ENCODE data around the gene TMEM79.
A peak's percentile ranks its signal among the peaks of the same experiment; 100 is the strongest.

TMEM79 gene

DNA sequence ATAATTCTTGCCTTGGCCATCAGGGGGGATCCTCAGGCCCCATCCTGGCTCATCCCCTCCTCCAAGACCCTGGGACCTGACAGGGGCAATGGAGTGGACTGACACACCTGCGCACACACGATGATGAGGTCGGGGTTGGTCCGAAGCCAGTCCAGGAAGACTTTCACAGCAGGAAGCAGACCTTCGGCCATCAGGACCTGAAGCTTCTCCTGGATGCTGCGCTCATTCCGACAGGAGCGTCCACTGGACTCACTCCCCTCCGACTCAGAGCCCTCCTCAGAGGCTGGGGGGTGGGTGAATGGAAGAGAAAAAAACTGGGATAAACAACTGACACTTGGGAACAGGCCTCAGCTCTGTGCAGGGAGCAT, 20.9 kb upstream of the TMEM79 start:
- no peak for DNase-seq

DNA sequence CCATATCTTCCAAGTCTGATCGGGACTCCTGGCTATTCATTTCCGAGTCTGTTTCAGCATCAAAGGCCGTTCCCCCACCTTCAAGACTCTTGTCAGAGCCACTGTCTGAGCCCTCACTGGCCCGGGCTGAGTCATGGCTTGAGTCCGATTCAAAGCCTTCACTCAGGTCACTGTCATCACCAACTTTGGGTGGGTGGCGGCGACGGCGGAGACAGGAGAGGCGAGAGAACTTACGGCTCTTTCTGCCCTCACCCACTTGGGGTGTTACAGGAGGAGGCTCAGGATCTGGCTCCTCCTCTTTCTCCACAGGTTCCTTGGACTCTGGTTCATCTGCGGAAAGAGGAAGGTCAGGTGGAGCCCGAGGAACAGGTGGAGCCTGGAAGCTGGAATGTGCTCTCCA, 18.1 kb upstream of the TMEM79 start:
- DNase-seq, result no peak

DNA sequence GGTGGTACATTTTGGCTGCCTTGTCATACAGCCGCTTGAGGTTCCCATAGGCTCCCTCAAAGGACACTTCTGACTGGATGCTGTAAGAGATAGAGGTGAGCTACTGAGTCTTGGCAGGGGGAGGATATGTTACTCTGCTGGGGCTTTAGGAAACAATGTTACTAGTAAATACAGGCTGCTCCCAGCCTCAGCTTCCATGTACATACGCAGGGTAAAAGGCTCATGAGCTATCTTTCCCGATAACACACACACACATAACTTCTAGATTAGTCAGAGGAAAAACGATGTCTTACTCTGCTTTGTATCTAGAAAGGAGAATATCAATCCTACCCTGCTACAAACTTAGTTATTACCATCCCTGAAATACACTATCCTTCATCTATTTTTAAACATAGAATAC, 15.8 kb upstream of the TMEM79 start:
- no peak for DNase-seq

DNA sequence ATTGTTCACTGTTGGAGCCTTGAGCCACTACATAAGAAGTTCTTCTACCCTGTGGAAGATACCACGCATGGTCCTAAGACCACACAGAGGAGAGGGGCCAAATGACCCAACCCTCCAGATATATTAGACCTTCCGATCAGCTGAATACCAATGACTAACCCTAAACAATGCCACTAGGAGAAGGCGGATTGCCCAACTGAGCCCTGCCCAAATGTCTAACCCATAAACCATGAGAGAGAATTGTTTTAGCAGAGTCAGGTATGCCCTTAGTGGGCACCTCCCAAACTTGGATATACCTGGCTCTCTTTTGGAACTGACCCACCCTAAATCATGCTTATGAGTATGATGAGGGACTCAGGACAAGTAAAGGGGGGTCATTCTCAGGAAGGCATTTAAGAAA, 13.8 kb upstream of the TMEM79 start:
- DNase-seq, result no peak

DNA sequence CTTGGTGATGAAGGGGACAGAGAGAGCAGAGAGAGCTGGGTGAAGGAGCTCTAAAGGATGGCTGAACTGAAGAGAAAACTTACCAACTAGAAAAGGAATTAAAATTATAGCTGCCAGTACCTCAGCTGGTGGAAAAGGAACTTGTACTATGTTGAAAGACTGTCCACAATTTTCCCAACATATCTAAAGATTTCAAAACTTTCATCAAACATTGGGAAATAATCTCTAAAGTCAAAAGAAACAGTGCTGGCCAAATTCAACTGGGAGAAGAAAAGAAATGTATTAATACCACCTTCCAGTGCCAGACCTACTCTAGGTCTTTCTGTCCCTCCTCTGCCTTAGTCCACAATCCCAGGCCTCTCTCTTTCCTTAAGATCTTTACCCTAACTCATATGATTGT, 7.6 kb upstream of the TMEM79 start:
- no peak for DNase-seq

DNA sequence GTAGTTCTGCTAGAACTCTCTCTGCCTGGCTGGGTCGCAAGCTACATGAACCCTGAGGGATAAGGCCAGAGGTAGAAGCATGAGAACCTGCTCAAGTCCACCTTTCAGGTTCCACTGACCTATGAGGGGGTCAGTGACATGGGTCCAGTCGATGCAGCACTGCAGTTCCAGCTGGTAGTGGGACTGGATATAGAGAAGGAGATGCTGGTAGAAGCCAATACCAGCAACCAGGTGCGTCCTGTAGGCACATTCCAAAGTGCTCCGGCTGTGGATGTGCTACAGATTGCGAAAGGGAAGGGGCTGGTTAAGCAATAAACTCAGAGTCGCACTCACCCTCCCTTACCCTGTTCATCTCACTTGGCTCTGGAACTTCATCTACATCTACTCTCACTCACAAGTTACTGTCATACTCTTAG, 7.2 kb upstream of the TMEM79 start:
- DNase-seq, result no peak

DNA sequence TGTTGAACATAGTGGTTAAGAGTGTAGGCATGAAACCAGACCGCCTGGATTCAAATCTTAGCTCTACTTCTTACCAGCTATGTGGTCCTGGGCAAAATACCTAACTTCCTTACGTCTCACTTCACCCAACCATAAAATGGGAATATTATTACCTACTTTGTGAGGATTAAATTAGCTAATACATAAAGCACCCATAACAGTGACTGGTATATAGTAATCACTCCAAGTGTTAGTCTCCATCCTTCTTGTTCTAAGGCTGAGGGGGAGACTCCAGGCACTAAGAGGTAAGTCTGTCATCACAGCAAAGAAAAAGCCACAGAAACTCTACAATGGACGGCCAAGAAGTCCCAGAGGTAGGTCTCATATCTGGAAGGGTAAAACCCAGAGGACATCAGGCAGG, 4.3 kb upstream of the TMEM79 start:
- no peak for DNase-seq

DNA sequence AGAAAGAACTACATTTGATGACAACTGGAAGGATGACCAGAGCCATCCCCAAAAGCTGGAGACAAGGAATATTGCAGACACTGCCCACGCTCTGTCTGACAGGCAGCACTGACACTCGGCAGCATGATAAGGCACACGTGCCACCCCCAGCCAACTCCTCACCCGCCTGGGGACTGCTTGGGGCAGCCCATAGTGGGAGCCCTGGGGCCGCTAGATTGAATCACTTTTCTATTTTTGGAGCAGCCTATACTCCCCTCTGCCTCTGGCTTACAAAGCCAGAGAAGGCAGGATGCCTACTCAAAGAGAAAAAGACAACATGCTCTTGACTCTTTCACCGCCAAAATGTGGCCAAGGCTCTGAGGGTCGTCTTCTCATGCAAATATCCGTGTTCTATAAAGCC, 2.8 kb upstream of the TMEM79 start:
- DNase-seq, result no peak

DNA sequence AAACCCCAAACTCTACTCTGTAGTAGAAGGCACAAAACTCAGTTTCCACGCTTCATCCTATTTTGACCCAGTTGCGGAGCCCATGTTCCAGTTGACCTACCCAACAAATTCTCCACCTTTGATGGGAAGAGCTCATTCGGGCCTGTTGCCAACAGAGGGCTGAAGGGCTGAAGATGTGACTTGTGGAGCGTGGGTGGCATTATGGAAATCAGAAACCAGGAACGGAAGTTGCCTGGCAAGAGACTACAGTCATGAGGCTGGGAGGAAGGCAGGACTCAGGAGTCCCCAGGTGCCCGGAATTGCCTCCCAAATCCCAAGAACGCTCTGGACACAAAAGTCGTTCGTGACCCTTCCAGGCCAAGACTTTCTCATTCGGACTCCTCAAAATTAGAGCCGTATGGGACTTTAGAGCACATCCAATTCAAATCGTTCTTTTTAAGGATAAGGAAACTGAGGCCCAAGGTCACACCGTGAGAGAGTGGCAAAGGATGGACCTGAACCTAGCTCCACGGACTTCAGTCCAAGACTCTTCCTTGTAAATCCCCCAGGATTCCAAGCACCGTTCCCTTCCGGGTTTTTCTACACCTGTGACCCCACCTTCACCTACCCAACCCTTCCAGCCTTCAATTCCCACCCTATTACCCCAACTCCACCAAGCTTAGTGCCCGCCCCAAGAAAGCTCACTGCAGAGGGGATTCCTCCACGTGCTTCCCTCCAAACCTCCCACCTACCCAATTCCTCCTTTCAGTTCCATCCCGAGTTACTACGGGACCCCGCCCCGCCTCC, 2.2 kb upstream of the TMEM79 start:
- DNase-seq, result no peak

DNA sequence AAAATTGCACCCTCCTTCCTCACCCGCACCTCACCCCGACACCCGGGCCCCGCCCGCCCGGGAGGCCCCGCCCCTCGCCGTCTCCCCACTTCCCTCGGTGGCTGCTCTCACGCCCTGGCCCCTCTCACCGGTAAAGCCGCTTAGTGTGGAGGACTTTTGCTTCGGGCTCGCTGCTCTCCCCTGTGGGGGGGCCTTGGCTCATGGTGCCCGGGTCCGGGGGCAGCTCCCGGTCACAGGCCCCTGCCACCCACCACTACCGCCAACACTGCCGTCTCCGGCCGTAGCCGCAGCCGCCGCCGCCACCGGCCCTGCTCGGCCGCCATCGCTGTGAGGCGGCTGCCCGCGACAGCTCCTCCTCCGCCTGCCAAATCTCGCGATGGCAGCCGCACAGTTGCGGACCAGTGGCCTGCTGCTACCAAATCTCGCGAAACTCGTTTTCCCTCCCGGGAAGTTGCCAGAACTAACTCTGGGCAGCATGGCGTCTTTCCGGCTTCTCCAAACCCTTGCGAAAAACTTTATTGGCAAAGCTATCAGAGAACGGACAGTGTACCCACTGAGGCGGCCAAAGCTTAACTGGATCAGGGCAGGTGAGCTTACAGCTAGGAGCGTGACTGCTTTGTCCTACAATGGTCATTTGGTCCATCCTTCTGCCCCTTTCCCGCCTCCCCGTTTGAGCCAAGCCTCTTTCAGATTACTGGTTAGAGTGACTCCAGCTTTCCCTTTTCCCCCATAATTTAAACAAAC, 1.5 kb upstream of the TMEM79 start, which contains the start of gene SMG5:
SMG5 (minus strand) TSS at position 347 of the 744 bp plus-strand sequence; CDS start at position 202, 145 bp downstream.
- peak; percentile 90 for DNase-seq

DNA sequence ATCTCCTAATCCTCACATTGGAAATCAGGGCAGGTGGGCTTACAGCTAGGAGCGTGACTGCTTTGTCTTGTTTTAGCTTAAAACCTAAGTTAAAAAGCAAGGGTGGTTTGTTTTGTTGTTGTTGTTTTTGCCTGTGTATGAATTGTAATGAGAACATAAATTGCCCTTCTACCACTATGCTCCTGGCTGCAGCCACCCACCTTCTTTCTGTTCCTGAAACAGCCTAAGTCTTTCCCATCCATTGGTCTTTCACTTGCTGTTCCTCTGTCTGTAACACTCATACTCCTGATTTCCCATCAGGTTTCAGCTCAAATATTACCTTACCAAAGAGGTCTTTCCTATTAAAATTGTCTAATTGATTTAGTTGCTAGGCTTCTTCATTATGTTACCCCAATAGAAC, 604 bp upstream of the TMEM79 start:
- no peak for DNase-seq

DNA sequence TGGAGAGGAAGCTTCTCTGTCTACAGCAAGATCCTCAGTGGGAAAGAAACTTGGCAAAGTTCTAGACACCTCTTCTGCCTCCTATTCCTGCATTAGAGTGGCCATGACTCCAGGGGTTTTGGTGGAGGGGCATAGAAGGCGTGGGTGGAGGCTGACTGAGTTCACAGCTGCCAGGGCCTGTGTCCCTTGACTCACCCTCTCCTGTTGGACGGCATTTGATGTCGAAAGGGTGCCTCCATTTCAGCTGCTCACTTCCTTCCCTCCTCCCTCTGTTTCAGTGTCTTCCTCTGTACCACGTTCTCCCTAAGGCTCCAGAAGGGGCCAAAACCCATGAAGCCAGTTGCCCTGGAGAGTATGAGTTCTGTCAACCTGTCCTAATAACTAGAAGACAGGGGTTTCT, 632 bp downstream of the TMEM79 start:
- no peak for DNase-seq

DNA sequence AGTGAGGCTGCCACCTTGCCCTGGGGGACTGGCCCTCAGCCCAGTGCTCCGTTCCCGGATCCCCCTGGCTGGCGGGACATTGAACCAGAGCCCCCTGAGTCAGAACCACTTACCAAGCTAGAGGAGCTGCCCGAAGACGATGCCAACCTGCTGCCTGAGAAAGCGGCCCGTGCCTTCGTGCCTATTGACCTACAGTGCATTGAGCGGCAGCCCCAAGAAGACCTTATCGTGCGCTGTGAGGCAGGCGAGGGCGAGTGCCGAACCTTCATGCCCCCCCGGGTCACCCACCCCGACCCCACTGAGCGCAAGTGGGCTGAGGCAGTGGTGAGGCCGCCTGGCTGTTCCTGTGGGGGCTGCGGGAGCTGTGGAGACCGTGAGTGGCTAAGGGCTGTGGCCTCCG, 1.3 kb downstream of the TMEM79 start:
- DNase-seq, result no peak

DNA sequence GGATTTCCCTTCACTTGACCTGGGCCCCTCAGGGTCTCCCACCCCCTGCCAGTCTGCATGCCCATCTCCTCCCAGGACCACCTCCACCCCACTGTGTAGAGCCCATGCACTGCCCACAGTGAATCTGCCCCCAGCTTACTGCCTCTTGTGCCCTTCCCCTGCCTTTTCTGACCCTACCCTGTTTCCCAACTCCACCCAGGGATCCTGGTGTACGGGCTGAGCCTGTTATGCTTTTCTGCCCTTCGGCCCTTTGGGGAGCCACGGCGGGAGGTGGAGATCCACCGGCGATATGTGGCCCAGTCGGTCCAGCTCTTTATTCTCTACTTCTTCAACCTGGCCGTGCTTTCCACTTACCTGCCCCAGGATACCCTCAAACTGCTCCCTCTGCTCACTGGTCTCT, 1.9 kb downstream of the TMEM79 start:
- no peak for DNase-seq

DNA sequence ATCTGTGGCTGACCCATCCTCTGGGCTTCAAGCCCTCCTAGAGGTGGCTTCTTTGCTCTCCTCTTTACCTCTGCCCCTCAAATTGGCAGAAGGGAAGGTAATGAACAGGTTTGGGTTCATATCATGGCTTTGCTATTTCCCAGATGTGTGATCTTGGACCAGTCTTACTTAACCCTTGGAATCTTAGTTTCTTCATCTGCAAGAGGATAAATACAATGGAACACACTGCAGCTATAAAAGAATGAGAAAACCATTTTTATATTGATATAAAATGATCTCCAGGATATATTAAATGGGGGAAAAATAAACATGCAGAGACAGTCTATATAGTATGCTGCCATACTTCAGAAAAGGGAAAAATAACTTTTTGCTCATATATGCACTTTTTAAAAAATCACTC, 5.7 kb downstream of the TMEM79 start:
- DNase-seq, result no peak

DNA sequence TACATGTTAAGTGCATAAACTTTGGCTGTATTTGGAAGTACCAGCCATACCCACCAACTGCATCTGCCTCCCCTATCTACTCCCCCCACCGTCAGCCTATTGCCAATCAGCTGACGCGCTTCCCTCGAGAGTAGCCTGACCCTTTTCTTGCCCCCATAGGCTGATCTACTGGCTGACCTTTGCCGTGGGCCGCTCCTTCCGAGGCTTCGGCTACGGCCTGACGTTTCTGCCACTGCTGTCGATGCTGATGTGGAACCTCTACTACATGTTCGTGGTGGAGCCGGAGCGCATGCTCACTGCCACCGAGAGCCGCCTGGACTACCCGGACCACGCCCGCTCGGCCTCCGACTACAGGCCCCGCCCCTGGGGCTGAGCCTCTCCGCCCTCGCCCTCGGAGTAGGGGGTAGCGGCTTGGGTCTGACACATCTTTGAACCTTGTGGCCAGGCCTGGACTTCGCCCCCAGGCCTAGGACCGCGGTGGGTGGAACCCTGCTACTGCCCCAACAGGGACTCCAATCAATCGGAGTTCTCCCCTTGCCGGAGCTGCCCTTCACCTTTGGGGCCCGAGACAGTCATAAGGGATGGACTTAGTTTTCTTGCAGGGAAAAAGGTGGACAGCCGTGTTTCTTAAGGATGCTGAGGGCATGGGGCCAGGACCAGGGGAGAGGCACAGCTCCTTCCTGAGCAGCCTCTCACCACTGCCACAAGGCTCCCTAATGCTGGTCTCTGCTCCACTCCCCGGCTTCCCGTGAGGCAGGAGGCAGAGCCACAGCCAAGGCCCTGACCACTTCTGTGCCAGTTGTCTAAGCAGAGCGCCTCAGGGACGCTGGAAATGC, 7.3 kb downstream of the TMEM79 start:
- DNase-seq, result peak; percentile 41

DNA sequence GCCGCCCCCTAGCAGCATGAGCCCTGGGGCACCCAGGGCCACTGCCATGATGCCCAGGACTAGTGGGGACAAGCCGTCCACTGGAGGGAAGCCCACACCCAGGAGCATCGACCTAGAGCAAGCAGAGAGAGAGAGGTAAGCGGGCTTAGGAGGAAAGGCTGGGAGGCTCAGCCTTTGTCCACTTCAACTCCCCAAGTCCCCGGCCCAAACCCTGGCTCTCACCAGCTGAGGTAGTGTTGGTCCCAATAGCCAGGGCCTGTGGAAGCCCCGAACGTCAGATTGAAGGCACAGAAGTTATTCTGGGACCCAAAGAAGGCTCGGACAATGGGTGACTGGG, 8.9 kb downstream of the TMEM79 start:
- DNase-seq, result no peak

DNA sequence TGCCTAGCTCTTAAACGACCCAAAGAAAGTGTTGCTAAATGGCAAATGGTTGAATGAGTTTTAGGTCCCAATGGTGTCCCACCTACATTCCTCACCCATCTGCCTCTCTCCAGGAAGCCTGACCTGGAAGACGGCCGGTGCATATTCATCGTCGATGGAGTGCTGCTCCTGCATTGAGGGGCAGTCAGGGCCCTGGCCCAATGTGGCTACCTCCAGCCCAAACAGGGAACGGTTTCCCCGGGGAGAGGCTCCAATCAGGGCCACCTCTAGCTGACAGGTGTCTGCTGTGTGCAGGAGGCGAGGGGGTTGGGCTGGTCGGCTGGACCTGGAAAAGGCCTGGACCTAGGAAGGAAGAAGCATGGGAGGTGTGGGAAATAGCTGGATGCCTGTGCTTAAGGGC, 9.8 kb downstream of the TMEM79 start:
- DNase-seq, result no peak

DNA sequence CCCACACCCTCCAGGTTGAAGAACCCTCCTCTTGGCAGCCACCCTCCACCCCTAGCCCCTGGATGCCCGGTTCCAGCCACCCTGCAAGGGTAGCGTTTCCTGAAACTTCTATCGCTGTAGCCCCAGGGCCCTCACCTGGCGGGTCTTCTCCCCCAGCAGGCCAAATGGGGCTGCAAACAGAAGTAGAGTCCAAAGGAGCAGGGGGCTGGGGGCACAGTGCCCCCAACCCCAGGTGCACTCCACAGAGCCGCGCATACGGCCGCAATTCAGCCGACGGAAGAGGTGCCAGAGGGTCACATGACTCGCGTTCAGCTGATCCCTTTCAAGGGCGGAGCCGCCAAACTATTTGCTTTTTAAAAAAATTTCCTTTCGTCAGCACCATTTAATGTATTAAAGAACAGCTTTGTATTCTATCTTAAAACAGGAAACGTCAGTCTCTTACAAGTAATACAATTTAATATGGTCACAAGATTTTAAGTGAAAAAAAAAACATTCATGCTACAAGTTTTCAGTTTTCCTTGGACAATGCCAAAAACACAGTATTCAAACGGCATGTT, 11.3 kb downstream of the TMEM79 start, which contains the start of gene GLMP:
GLMP (minus strand) TSS at position 289 of the 557 bp plus-strand sequence; CDS start at position 255, 34 bp downstream.
- DNase-seq, result no peak

DNA sequence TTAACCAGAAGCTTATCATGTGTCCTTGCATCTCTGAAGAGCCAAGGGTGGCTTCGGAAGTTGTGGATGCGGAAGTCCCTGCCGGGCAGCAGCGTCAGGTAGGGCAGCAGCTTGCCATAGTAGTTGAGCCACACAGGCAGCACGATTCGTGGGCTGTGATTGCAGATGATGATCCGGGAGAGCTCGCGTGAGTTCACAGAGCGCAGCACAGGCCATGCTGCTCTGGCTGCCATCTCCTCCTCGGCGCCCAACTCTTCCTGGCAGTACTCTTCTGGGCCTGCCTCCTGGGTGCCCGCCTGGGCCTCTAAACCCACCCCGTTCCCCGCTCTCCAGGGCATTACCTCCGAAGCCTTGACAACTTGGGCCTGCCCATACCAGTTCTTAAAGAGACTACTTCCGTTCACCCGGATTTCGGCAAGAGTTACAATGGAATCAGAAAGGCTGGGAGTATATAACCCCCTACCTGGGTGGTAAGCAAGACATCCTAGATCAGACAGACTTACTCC, 14.8 kb downstream of the TMEM79 start, which contains the start of gene VHLL:
VHLL (minus strand) TSS at position 456 of the 506 bp plus-strand sequence; CDS start at position 338, 118 bp downstream.
- no peak for DNase-seq

DNA sequence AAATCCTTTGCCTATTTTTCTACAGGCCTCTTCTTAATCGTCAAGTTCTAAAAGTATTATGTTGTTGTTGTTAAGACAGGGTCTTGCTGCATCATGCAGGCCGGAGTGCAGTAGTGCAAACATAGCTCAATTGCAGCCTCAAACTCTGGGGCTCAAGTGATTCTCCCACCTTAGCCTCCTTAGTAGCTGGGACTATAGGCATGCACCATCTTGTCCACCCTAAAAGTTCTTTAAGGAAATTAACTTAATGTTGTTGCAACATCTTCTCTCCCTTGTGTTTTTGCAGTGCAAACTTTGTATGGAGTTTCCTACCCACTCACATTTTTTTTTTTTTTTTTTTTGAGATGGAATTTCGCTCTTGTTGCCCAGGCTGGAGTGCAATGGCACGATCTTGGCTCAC, 19.1 kb downstream of the TMEM79 start:
- no peak for DNase-seq

DNA sequence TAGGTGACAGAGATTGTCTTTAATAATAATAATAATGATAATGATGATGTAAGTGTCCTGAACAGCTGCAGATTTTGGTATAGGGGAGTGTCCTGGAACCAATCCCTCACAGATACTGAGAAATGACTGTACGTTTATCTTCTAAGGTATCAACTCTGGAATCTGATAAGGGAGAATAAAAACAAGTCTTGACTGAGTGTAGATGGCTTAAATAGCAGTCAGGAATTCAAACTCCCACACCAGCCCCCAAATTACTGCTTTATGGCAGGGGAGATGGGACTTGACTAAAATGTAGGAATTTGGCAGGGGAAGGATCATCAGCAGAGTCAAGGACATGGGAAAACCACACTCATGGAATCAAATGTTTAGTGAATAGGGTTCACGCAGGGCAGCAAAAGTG, 21.1 kb downstream of the TMEM79 start:
- no peak for DNase-seq

DNA sequence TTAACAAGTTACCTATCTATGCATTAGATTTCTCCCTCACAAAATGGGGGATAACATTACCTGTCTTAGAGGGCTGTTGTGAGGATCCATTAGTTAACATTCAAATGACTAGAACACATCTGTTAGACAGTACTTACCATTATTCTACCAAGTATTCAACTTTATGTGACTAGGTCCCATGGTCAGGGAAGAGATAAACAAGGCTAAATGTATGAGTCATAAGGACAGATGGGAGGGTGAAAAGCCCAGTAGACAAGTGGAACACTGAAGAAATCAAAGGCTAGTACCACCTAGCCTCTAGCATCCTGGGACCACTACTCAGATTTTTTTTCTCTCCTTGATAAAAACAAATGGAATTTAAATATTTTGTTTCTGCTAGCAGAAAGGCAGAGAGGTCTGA, 24.0 kb downstream of the TMEM79 start:
- DNase-seq, result no peak
